Stimulated activated naive CD8-positive, alpha-beta T cell treated with anti-CD3 and anti-CD28 coated beads, Interleukin-15, Interleukin-2, amounts not matched to agents 100 ng/mL and 50 ng/mL, for 24 hours (primary cell): ENCODE results near the gene IGFBPL1.
"Not testable (repeated sequence)": the region's sequence is repeated elsewhere in the genome, so short reads cannot be mapped to it uniquely, and the experiment has no call there.

Experiments
- H3K27ac Mint-ChIP-seq: one replicate; pipeline ENCODE4 v1.8.0; 2021; ENCODE audit warnings: mild to moderate bottlenecking, mixed read lengths
- H3K27me3 Mint-ChIP-seq: one replicate; pipeline ENCODE4 v1.8.0; 2021; ENCODE audit warnings: mixed read lengths
- H3K36me3 Mint-ChIP-seq: one replicate; pipeline ENCODE4 v1.8.0; 2021; ENCODE audit warnings: low read depth, mixed read lengths
- H3K4me1 Mint-ChIP-seq: one replicate; pipeline ENCODE4 v1.8.0; 2021; ENCODE audit warnings: low read depth, mixed read lengths
- H3K4me3 Mint-ChIP-seq: one replicate; pipeline ENCODE4 v1.8.0; 2021; ENCODE audit warnings: mild to moderate bottlenecking, mixed read lengths
- H3K9me3 Mint-ChIP-seq: one replicate; pipeline ENCODE4 v1.8.0; 2021; ENCODE audit warnings: mixed read lengths

The IGFBPL1 gene

GRCh38 chr9:38417003-38417945 lies 7.0 kb downstream of the IGFBPL1 start:
- Mint-ChIP-seq H3K4me1 (no peaks in the 10 kb centered on the region), H3K36me3 (no peaks in the 10 kb centered on the region), H3K27ac (no peak overlapping the region), H3K27me3 (peaks cover 8% of the 10 kb centered on the region), H3K9me3 (no peaks in the 10 kb centered on the region), H3K4me3 (no peak overlapping the region)

GRCh38 chr9:38416461-38416860 lies 7.8 kb downstream of the IGFBPL1 start:
- Mint-ChIP-seq H3K36me3 (no peaks in the 10 kb centered on the region), H3K27me3 (peaks cover 5% of the 10 kb centered on the region), H3K4me3 (no peak overlapping the region), H3K27ac (no peak overlapping the region), H3K4me1 (no peaks in the 10 kb centered on the region), H3K9me3 (no peaks in the 10 kb centered on the region)

- H3K4me3 Mint-ChIP-seq: no peak overlapping the region
- no peaks in the 10 kb centered on the region for H3K4me1 Mint-ChIP-seq
- H3K9me3 Mint-ChIP-seq: no peaks in the 10 kb centered on the region
- H3K27me3 Mint-ChIP-seq: no peaks in the 10 kb centered on the region
- no peak overlapping the region for H3K27ac Mint-ChIP-seq
- H3K36me3 Mint-ChIP-seq: no peaks in the 10 kb centered on the region
These were observed 8.4 kb downstream of the IGFBPL1 start for GRCh38 chr9:38415856-38416255.

GRCh38 chr9:38414040-38414723 lies 10.1 kb downstream of the IGFBPL1 start:
- H3K4me3 Mint-ChIP-seq: no peak overlapping the region
- H3K9me3 Mint-ChIP-seq: no peaks in the 10 kb centered on the region
- H3K27ac Mint-ChIP-seq: no peak overlapping the region
- H3K27me3 Mint-ChIP-seq: no peaks in the 10 kb centered on the region
- no peaks in the 10 kb centered on the region for H3K4me1 Mint-ChIP-seq
- no peaks in the 10 kb centered on the region for H3K36me3 Mint-ChIP-seq

DNA sequence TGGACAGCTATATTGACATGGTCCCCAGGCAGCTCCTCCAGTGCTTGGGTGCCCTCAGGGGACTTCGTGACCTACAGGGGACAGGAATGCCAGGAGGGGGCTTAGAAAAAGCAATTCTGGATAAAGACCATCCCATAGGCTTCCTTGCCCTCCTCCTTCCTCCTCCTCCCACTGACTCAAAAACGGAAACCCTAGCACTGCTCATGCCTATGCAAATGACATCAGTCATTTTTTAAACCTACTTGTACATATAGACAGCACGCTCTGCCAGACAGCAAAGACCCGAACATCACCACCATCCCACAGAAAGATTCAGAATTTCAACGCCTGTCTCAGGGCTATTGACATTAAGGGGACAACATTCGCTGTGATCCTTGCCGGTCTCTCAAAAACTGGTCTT lies 11.0 kb downstream of the IGFBPL1 start:
- H3K4me3 Mint-ChIP-seq: no peak overlapping the region
- no peak overlapping the region for H3K27ac Mint-ChIP-seq
- H3K36me3 Mint-ChIP-seq: no peaks in the 10 kb centered on the region
- no peaks in the 10 kb centered on the region for H3K27me3 Mint-ChIP-seq
- H3K9me3 Mint-ChIP-seq: no peaks in the 10 kb centered on the region
- H3K4me1 Mint-ChIP-seq: no peaks in the 10 kb centered on the region

- H3K4me3 Mint-ChIP-seq: no peak overlapping the region
- no peaks in the 10 kb centered on the region for H3K9me3 Mint-ChIP-seq
- no peaks in the 10 kb centered on the region for H3K36me3 Mint-ChIP-seq
- no peak overlapping the region for H3K27ac Mint-ChIP-seq
- no peaks in the 10 kb centered on the region for H3K27me3 Mint-ChIP-seq
- no peaks in the 10 kb centered on the region for H3K4me1 Mint-ChIP-seq
These were observed 11.5 kb downstream of the IGFBPL1 start for GRCh38 chr9:38412751-38413150.

GRCh38 chr9:38408719-38409118 lies 15.5 kb downstream of the IGFBPL1 start:
- Mint-ChIP-seq H3K9me3 (no peaks in the 10 kb centered on the region), H3K36me3 (no peaks in the 10 kb centered on the region), H3K27ac (no peak overlapping the region), H3K4me1 (no peaks in the 10 kb centered on the region), H3K4me3 (no peak overlapping the region), H3K27me3 (peaks cover 6% of the 10 kb centered on the region)

- H3K9me3 Mint-ChIP-seq: no peaks in the 10 kb centered on the region
- H3K4me3 Mint-ChIP-seq: no peak overlapping the region
- no peak overlapping the region for H3K27ac Mint-ChIP-seq
- H3K36me3 Mint-ChIP-seq: no peaks in the 10 kb centered on the region
- H3K27me3 Mint-ChIP-seq: peaks cover 12% of the 10 kb centered on the region
- H3K4me1 Mint-ChIP-seq: no peaks in the 10 kb centered on the region
These were observed 17.6 kb downstream of the IGFBPL1 start for GRCh38 chr9:38406476-38407186.

DNA sequence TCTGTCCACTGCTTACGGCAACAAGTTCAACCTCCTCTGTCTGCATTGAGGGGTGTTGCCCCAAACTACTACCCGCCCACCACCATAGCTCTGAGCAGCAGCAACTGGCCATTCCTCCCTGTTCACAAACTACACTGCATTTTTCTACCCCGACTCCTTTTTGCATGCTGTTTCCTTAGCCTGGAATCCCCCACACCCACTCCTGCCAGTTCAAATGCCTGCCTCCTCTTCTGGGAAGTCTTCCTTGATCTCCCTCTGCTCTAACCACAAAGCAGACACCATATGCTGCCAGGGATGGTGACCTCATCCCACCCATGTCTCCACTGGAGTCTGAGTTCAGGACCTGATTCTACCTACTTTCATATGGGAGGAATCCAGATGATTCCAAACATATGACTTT lies 18.5 kb downstream of the IGFBPL1 start:
- Mint-ChIP-seq H3K4me1 (no peaks in the 10 kb centered on the region), H3K9me3 (no peaks in the 10 kb centered on the region), H3K36me3 (no peaks in the 10 kb centered on the region), H3K27me3 (peaks cover 12% of the 10 kb centered on the region), H3K27ac (no peak overlapping the region), H3K4me3 (no peak overlapping the region)

GRCh38 chr9:38404314-38404713 lies 19.9 kb downstream of the IGFBPL1 start:
- no peak overlapping the region for H3K27ac Mint-ChIP-seq
- H3K27me3 Mint-ChIP-seq: peaks cover 12% of the 10 kb centered on the region
- H3K36me3 Mint-ChIP-seq: no peaks in the 10 kb centered on the region
- no peak overlapping the region for H3K4me3 Mint-ChIP-seq
- H3K9me3 Mint-ChIP-seq: no peaks in the 10 kb centered on the region
- H3K4me1 Mint-ChIP-seq: no peaks in the 10 kb centered on the region

GRCh38 chr9:38401994-38402393 lies 22.3 kb downstream of the IGFBPL1 start:
- peaks cover 12% of the 10 kb centered on the region for H3K27me3 Mint-ChIP-seq
- no peaks in the 10 kb centered on the region for H3K4me1 Mint-ChIP-seq
- H3K36me3 Mint-ChIP-seq: peaks cover 11% of the 10 kb centered on the region
- H3K27ac Mint-ChIP-seq: no peak overlapping the region
- no peak overlapping the region for H3K4me3 Mint-ChIP-seq
- H3K9me3 Mint-ChIP-seq: no peaks in the 10 kb centered on the region

GRCh38 chr9:38399191-38399590 lies 25.1 kb downstream of the IGFBPL1 start:
- not testable (repeated sequence) for H3K4me1 Mint-ChIP-seq, H3K27ac Mint-ChIP-seq, H3K4me3 Mint-ChIP-seq, H3K27me3 Mint-ChIP-seq, H3K9me3 Mint-ChIP-seq
- peaks cover 38% of the 10 kb centered on the region for H3K36me3 Mint-ChIP-seq

DNA sequence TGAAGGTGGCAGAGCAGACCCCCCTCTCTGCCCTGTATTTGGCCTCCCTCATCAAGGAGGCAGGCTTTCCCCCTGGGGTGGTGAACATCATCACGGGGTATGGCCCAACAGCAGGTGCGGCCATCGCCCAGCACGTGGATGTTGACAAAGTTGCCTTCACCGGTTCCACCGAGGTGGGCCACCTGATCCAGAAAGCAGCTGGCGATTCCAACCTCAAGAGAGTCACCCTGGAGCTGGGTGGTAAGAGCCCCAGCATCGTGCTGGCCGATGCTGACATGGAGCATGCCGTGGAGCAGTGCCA lies 27.9 kb downstream of the IGFBPL1 start:
- Mint-ChIP-seq H3K36me3 (peaks cover 43% of the 10 kb centered on the region), H3K27me3 (no peaks in the 10 kb centered on the region), H3K4me1 (peaks cover 10% of the 10 kb centered on the region), H3K4me3 (no peak overlapping the region), H3K9me3 (peaks cover 4% of the 10 kb centered on the region), H3K27ac (no peak overlapping the region)

DNA sequence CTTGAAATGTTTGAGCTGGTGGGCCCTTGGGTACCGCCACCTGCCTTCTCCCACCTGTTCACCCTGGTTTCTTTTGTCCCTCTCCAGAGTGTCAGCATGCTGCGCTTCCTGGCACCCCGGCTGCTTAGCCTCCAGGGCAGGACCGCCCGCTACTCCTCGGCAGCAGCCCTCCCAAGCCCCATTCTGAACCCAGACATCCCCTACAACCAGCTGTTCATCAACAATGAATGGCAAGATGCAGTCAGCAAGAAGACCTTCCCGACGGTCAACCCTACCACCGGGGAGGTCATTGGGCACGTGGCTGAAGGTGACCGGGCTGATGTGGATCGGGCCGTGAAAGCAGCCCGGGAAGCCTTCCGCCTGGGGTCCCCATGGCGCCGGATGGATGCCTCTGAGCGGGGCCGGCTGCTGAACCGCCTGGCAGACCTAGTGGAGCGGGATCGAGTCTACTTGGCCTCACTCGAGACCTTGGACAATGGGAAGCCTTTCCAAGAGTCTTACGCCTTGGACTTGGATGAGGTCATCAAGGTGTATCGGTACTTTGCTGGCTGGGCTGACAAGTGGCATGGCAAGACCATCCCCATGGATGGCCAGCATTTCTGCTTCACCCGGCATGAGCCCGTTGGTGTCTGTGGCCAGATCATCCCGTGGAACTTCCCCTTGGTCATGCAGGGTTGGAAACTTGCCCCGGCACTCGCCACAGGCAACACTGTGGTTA lies 28.4 kb downstream of the IGFBPL1 start:
- H3K4me1 Mint-ChIP-seq: peaks cover 10% of the 10 kb centered on the region
- no peak overlapping the region for H3K4me3 Mint-ChIP-seq
- peaks cover 43% of the 10 kb centered on the region for H3K36me3 Mint-ChIP-seq
- peaks cover 4% of the 10 kb centered on the region for H3K9me3 Mint-ChIP-seq
- no peak overlapping the region for H3K27ac Mint-ChIP-seq
- H3K27me3 Mint-ChIP-seq: peaks cover 3% of the 10 kb centered on the region

DNA sequence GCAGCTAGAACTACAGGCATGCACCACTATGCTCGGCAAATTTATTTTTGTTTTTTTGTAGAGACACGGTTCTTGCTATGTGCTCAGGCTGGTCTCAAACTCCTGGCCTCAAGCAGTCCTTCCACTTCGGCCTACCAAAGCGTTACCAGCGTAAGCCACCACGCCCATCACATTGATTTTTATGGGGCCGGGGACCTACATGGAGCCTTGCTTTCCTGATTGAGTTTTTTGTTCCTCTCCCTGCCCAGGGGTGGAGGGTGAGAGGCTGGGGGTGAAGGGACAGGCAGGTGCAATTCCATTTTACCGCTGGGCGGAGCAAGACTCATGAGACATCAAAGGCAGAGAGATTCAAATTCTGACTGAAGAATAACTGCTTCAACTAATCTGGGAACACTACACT lies 29.8 kb downstream of the IGFBPL1 start:
- peaks cover 43% of the 10 kb centered on the region for H3K36me3 Mint-ChIP-seq
- peaks cover 10% of the 10 kb centered on the region for H3K4me1 Mint-ChIP-seq
- H3K4me3 Mint-ChIP-seq: no peak overlapping the region
- peaks cover 5% of the 10 kb centered on the region for H3K27me3 Mint-ChIP-seq
- H3K27ac Mint-ChIP-seq: no peak overlapping the region
- peaks cover 4% of the 10 kb centered on the region for H3K9me3 Mint-ChIP-seq
